Femur (tissue), 1 donor: ENCODE measurements around the gene POLE.
"Not testable (repeated sequence)": the region's sequence is repeated elsewhere in the genome, so short reads cannot be mapped to it uniquely, and the experiment has no call there.

Source experiments
- DNase-seq: peaks from one replicate; pipeline ENCODE4 v3.0.0-alpha.2; 2017

Gene POLE

GRCh38 chr12:132718644-132719043 lies 31.5 kb upstream of the POLE start:
- no peak for DNase-seq

GRCh38 chr12:132717531-132718387 lies 30.6 kb upstream of the POLE start:
- no peak for DNase-seq

- DNase-seq, result no peak
Observed at GRCh38 chr12:132717011-132717410, 29.9 kb upstream of the POLE start.

- no peak for DNase-seq
Observed at GRCh38 chr12:132716356-132716755, 29.2 kb upstream of the POLE start.

GRCh38 chr12:132715874-132716273 lies 28.7 kb upstream of the POLE start:
- no peak for DNase-seq

GRCh38 chr12:132713123-132713522 lies 26.0 kb upstream of the POLE start:
- no peak for DNase-seq

GRCh38 chr12:132711080-132711843 lies 24.1 kb upstream of the POLE start:
- DNase-seq, result no peak

GRCh38 chr12:132710405-132711079 lies 23.4 kb upstream of the POLE start, which contains the start of gene PGAM5:
Gene PGAM5, plus strand, starts transcription at chr12:132710842. Its CDS starts 35 bp downstream, at chr12:132710877.
- peak; percentile 89 for DNase-seq

- no peak for DNase-seq
Observed at GRCh38 chr12:132710043-132710404, 22.9 kb upstream of the POLE start.

- DNase-seq, result no peak
Observed at GRCh38 chr12:132708150-132708549, 21.0 kb upstream of the POLE start.

GRCh38 chr12:132707241-132707640 lies 20.1 kb upstream of the POLE start:
- no peak for DNase-seq

- DNase-seq, result no peak
Observed at GRCh38 chr12:132703641-132704040, 16.5 kb upstream of the POLE start.

- no peak for DNase-seq
Observed at GRCh38 chr12:132702640-132703039, 15.5 kb upstream of the POLE start.

- DNase-seq, result no peak
Observed at GRCh38 chr12:132700212-132700822, 13.2 kb upstream of the POLE start.

- DNase-seq, result no peak
Observed at GRCh38 chr12:132698341-132698740, 11.2 kb upstream of the POLE start.

- DNase-seq, result no peak
Observed at GRCh38 chr12:132695431-132695830, 8.3 kb upstream of the POLE start.

- DNase-seq, result not testable (repeated sequence)
Observed at GRCh38 chr12:132694888-132695287, 7.7 kb upstream of the POLE start.

- not testable (repeated sequence) for DNase-seq
Observed at GRCh38 chr12:132692030-132692429, 4.9 kb upstream of the POLE start.

- no peak for DNase-seq
Observed at GRCh38 chr12:132690112-132690511, 3.0 kb upstream of the POLE start.

GRCh38 chr12:132689227-132689626 lies 2.1 kb upstream of the POLE start:
- DNase-seq, result no peak

GRCh38 chr12:132686825-132687210 lies 324 bp downstream of the POLE start:
- peak; percentile 44 for DNase-seq

- no peak for DNase-seq
Observed at GRCh38 chr12:132685400-132685799, 1.7 kb downstream of the POLE start.

GRCh38 chr12:132677492-132677891 lies 9.7 kb downstream of the POLE start:
- DNase-seq, result no peak
